Measurements from ENCODE around the gene BANF2. TPM values are rescaled to one million over a fixed set of nuclear protein-coding genes. Genes with fewer than 3 reads are reported as not detected.
"Not testable (repeated sequence)": the region's sequence is repeated elsewhere in the genome, so short reads cannot be mapped to it uniquely, and the experiment has no call there.

The BANF2 gene
- total RNA-seq, 3 donors from 2014 or later: not detected

DNA sequence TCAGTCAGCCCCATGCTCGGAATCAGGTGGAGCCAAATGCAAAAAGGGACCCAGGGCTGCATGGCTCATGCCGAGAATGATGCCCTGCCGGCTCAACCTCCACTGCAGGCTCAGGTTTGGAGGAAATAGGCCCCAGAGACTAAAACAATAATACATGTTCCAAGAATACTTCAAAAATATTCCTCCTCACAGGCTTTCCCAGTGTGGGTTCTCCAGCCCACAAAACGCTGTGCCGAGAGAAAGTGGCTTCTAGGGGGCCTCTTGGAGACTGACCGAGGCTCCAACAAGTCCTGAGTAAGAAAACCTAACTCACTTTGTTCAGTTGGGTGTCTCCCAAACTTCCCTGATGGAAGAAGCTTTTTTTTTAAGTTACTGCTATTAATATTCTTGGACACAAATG, 73.9 kb downstream of the BANF2 start:
- TF ChIP-seq POLR2A (IDR thresholded peaks at IDR 0.05) (no peak), POLR2AphosphoS5 (IDR thresholded peaks at IDR 0.05) (no peak)
- TF ChIP-seq, protein P1, sequence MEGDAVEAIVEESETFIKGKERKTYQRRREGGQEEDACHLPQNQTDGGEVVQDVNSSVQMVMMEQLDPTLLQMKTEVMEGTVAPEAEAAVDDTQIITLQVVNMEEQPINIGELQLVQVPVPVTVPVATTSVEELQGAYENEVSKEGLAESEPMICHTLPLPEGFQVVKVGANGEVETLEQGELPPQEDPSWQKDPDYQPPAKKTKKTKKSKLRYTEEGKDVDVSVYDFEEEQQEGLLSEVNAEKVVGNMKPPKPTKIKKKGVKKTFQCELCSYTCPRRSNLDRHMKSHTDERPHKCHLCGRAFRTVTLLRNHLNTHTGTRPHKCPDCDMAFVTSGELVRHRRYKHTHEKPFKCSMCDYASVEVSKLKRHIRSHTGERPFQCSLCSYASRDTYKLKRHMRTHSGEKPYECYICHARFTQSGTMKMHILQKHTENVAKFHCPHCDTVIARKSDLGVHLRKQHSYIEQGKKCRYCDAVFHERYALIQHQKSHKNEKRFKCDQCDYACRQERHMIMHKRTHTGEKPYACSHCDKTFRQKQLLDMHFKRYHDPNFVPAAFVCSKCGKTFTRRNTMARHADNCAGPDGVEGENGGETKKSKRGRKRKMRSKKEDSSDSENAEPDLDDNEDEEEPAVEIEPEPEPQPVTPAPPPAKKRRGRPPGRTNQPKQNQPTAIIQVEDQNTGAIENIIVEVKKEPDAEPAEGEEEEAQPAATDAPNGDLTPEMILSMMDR (IDR thresholded peaks at IDR 0.05): no peak
- H3K27ac ChIP-seq: no peak overlapping the region
- H3K4me1 ChIP-seq: no peaks in the 10 kb centered on the region
- no peak overlapping the region for H3K4me3 ChIP-seq
- intact Hi-C loops (cut with DNase I; ENCODE audit: low total_unique reads): no loop called here
- no peaks in the 10 kb centered on the region for H3K9me3 ChIP-seq
- no peaks in the 10 kb centered on the region for H3K36me3 ChIP-seq
- DNase-seq (ENCODE audit: low spot score in 2 of 2): no peak
- H3K27me3 ChIP-seq: no peaks in the 10 kb centered on the region

DNA sequence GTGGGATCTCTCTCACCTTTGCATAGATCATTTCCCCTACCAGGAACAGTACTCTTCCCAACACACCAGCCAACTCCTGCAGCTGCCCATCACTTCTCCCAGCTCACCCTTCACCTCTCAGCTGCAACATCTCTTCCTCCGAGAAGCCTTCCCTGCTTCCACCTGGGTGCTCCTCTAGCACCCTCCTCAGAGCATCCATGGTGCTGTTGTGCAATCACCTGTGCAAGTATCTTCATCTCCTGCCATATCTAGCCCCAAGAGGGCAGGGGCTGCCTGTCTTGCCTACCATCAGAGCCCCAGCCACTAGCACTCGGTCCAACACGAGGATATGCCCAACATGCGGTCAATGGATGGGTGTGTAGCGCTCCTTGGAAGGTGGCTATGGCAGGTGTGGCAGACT, 75.8 kb downstream of the BANF2 start:
- intact Hi-C loops (cut with DNase I; ENCODE audit: low total_unique reads): no loop called here
- no peak for TF ChIP-seq POLR2AphosphoS5 (IDR thresholded peaks at IDR 0.05)
- TF ChIP-seq POLR2A (IDR thresholded peaks at IDR 0.05): no peak
- TF ChIP-seq, protein P1 (IDR thresholded peaks at IDR 0.05): no peak

DNA sequence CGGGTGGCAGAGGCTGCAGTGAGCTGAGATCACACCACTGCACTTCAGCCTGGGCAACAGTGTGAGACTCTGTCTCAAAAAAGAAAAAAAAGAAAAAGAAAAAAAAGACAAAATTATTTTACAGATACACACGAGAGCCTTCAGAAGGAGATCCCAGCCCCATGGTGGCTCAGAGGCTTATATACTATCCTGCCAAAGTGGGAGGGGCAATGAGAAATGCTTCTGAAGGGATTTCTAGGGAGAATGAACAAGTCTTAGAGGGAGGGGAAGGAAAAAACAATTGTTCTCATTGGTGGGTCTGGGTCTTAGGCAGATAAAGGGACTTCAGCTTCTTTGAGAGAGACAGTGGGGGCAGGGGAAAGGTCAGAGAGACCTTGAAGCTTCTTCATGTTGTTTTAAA, 76.8 kb downstream of the BANF2 start:
- TF ChIP-seq POLR2A (IDR thresholded peaks at IDR 0.05): no peak
- TF ChIP-seq POLR2AphosphoS5 (IDR thresholded peaks at IDR 0.05): no peak
- TF ChIP-seq, protein P1 (IDR thresholded peaks at IDR 0.05): no peak
- no peaks in the 10 kb centered on the region for H3K36me3 ChIP-seq

More for the DNA sequence above, 75.8 kb downstream of the BANF2 start:
- Histone ChIP-seq H3K4me1 (no peaks in the 10 kb centered on the region), H3K4me3 (no peak overlapping the region), H3K36me3 (no peaks in the 10 kb centered on the region), H3K27ac (no peak overlapping the region), H3K9me3 (no peaks in the 10 kb centered on the region), H3K27me3 (no peaks in the 10 kb centered on the region)
- DNase-seq (ENCODE audit: low spot score in 2 of 2): no peak

GRCh38 chr20:17779011-17779410, 79.2 kb downstream of the BANF2 start:
- H3K9me3 ChIP-seq; intact Hi-C loops (cut with DNase I; ENCODE audit: low total_unique reads); DNase-seq (ENCODE audit: low spot score in 2 of 2); H3K4me3 ChIP-seq; H3K4me1 ChIP-seq; H3K27ac ChIP-seq; H3K36me3 ChIP-seq; H3K27me3 ChIP-seq: not testable (repeated sequence)

More for the DNA sequence above, 76.8 kb downstream of the BANF2 start:
- no peaks in the 10 kb centered on the region for H3K27me3 ChIP-seq
- DNase-seq (ENCODE audit: low spot score in 2 of 2): no peak
- no peaks in the 10 kb centered on the region for H3K4me1 ChIP-seq
- no peak overlapping the region for H3K27ac ChIP-seq
- no peaks in the 10 kb centered on the region for H3K9me3 ChIP-seq
- intact Hi-C loops (cut with DNase I; ENCODE audit: low total_unique reads): no loop called here
- H3K4me3 ChIP-seq: no peak overlapping the region

DNA sequence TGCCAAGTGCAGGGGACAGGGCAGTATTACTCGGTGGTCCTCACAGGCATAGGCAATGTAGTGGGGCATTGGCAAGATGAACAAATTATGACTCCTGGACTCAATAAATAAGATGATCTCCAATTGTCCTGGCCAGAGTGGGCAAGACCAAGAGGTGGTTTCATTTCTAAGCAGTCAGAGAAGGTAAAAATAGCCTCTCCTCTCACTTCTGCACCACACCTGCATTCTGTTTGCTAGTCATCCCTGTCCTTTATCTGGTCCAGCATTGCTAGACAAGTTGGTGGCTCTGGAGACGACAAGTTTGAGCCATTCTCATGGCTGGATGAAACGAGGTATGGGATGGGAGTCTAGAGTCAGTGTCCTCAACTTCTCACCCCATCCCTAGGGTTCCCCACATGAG, 83.0 kb downstream of the BANF2 start:
- no peaks in the 10 kb centered on the region for H3K36me3 ChIP-seq
- DNase-seq (ENCODE audit: low spot score in 2 of 2): no peak
- intact Hi-C loops (cut with DNase I; ENCODE audit: low total_unique reads): no loop called here

More for the DNA sequence above, 83.0 kb downstream of the BANF2 start:
- Histone ChIP-seq H3K27ac (no peak overlapping the region), H3K9me3 (no peaks in the 10 kb centered on the region), H3K4me3 (no peak overlapping the region), H3K27me3 (no peaks in the 10 kb centered on the region), H3K4me1 (no peaks in the 10 kb centered on the region)
- TF ChIP-seq, protein P1 (IDR thresholded peaks at IDR 0.05): no peak
- TF ChIP-seq POLR2A (IDR thresholded peaks at IDR 0.05): no peak
- no peak for TF ChIP-seq POLR2AphosphoS5 (IDR thresholded peaks at IDR 0.05)
